DOHH2 (cell line): Measurements from ENCODE around the gene GRIA3.

Source experiments
- CTCF ChIP-seq: fragments of 200-600 bp; sonication (generic); IDR thresholded peaks from one replicate; pipeline ENCODE4 v1.5.1; 2014; ENCODE audit warnings: antibody characterized with exemption, mild to moderate bottlenecking, low read depth, low read length; ENCODE audit not compliant: poor library complexity, severe bottlenecking
- EZH2phosphoT487 ChIP-seq: fragments of 200-600 bp; sonication (generic); IDR thresholded peaks from 2 replicates; pipeline ENCODE4 v1.6.1; 2017; ENCODE audit warnings: borderline replicate concordance, mild to moderate bottlenecking, antibody characterized with exemption, low read length, moderate library complexity, mixed read lengths

GRCh38 chrX:123184866-123185276 is 793 bp downstream of the GRIA3 start:
- TF ChIP-seq CTCF (no peak), EZH2phosphoT487 (no peak)
